NT2/D1 (cell line): ENCODE measurements around the gene TREX2.

Source experiments
- SUZ12 ChIP-seq: IDR thresholded peaks from 2 replicates; pipeline ENCODE4 v1.6.1; 2011; ENCODE audit not compliant: insufficient read length, insufficient read depth; ENCODE audit errors: extremely low read depth
- YY1 ChIP-seq: IDR thresholded peaks from 2 replicates; pipeline ENCODE4 v1.6.1; 2011; ENCODE audit not compliant: insufficient read length, insufficient read depth
- ZNF274 ChIP-seq: IDR thresholded peaks from 2 replicates; pipeline ENCODE4 v1.6.1; 2011; ENCODE audit warnings: mild to moderate bottlenecking, low read depth, low read length

DNA sequence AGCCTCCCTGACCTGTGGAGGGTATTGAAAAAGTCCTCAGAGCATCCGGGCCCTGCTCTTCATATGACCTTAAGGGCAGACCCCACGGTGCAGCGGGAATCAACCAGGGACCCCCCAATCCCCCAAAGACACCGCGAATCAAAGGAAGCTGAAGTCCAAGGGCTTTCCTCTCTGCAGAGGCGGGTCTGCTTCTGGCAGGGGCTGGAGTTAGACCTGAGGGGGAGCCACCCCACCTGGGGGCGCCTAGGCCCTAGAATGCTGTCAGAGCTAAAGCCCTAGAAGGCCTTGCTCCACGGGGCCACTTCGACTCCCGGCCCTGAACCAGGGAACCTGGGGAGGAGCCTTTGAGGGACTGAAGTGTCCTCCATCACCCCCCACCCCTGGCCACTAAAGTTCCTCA lies 27.3 kb upstream of the TREX2 start:
- no peak for TF ChIP-seq ZNF274
- no peak for TF ChIP-seq SUZ12
- no peak for TF ChIP-seq YY1
